Right cardiac atrium (tissue), 5 donors: ENCODE measurements around the gene PDC. TPM values are rescaled to one million over a fixed set of nuclear protein-coding genes. Genes with fewer than 3 reads are reported as not detected.
"Not testable (repeated sequence)": the region's sequence is repeated elsewhere in the genome, so short reads cannot be mapped to it uniquely, and the experiment has no call there.

Experiments
- ATAC-seq, 2 donors: fragments of 200-7000 bp; cut with Tn5 transposase; one replicate each; pipeline versions ENCODE4 v1.8.0 to v1.9.1; 2020; ENCODE audit warnings: moderate library complexity in 2 of 2, mild to moderate bottlenecking in 1 of 2
- DNase-seq, 3 donors: peaks; one replicate each; pipeline ENCODE4 v3.0.0-alpha.2; 2020
- H3K27ac ChIP-seq: one replicate; pipeline ENCODE4 v1.5.1; 2013; ENCODE audit warnings: mild to moderate bottlenecking, low read length, control low read depth, moderate library complexity
- H3K27me3 ChIP-seq: one replicate; pipeline ENCODE4 v1.6.1; 2013; ENCODE audit not compliant: control insufficient read depth, insufficient read depth
- H3K4me1 ChIP-seq: one replicate; pipeline ENCODE4 v1.6.1; 2013; ENCODE audit warnings: low read length; ENCODE audit not compliant: control insufficient read depth, insufficient read depth
- H3K4me3 ChIP-seq: one replicate; pipeline ENCODE4 v1.5.1; 2013; ENCODE audit warnings: low read length, control low read depth
- H3K9me3 ChIP-seq: one replicate; pipeline ENCODE4 v1.6.1; 2013; ENCODE audit warnings: low read length; ENCODE audit not compliant: control insufficient read depth
- WGBS: extraction: QIAGEN DNeasy Blood & Tissue Kit; methylation state at CpG from one replicate; pipeline ENCODE4 v1.1.7; 2013; 5-methylcytosine and 5-hydroxymethylcytosine counted together
- intact Hi-C, 4 donors: fragments of 100-400 bp; cut with DNase I; formaldehyde crosslinking; loops; one replicate each; pipeline versions ENCODE4 v1.11.0 to v1.14.0; 2022 to 2023
- polyA plus RNA-seq: library from polyadenylated mRNA; stranded (reverse); fragments of 200-250 nt; gene quantifications from one replicate; pipeline ENCODE4 v1.2.3, GENCODE V29; 2013
- total RNA-seq, 4 donors: library from RNA; stranded (reverse); fragmentation: NEBNext Ultra II Directional; extraction: Animal tissue kit (Norgen Biotek cat#: 25700); gene quantifications; one replicate each; pipeline ENCODE4 v1.2.1, GENCODE V29; 2021
- donor health status: healthy with polysubstance abuse.
- donor health status: DM: no; HTN: yes; CAD: no.
- donor health status: DM: no; HTN: no; CAD: no.
- donor health status: DM: no; HTN: yes; CAD: no; lungs with severe emphysema.
- donor health status: DM: yes; HTN: yes; CAD: no.

PDC gene
- total and polyA plus RNA-seq, 5 donors = not detected

GRCh38 chr1:186465491-186465890 lies 4.6 kb upstream of the PDC start:
- H3K27ac ChIP-seq, DNase-seq, intact Hi-C loops, H3K9me3 ChIP-seq, H3K4me1 ChIP-seq, H3K4me3 ChIP-seq, H3K27me3 ChIP-seq, ATAC-seq: not testable (repeated sequence)

GRCh38 chr1:186463926-186464325 lies 3.0 kb upstream of the PDC start:
- no peaks in the 10 kb centered on the region for H3K4me1 ChIP-seq
- DNase-seq = no peak
- intact Hi-C loops = no loop called here
- no peak overlapping the region for H3K27ac ChIP-seq
- no peaks in the 10 kb centered on the region for H3K9me3 ChIP-seq
- no peaks in the 10 kb centered on the region for H3K27me3 ChIP-seq
- 83% methylated on average over 3 of the region's 3 CpGs for WGBS
- no peak for ATAC-seq
- no peak overlapping the region for H3K4me3 ChIP-seq

GRCh38 chr1:186463511-186463910 lies 2.6 kb upstream of the PDC start:
- Histone ChIP-seq H3K27ac (no peak overlapping the region), H3K9me3 (no peaks in the 10 kb centered on the region), H3K4me1 (no peaks in the 10 kb centered on the region), H3K27me3 (no peaks in the 10 kb centered on the region), H3K4me3 (no peak overlapping the region)
- intact Hi-C loops = no loop called here
- WGBS = 69% methylated on average over 5 of the region's 5 CpGs
- DNase-seq (no peak), ATAC-seq (no peak)

- ATAC-seq, H3K9me3 ChIP-seq, H3K27me3 ChIP-seq, H3K4me3 ChIP-seq, DNase-seq, intact Hi-C loops, H3K27ac ChIP-seq, H3K4me1 ChIP-seq: not testable (repeated sequence)
- WGBS = 97% methylated on average over 14 of the region's 14 CpGs
Observed at GRCh38 chr1:186459161-186459560, 1.8 kb downstream of the PDC start.

DNA sequence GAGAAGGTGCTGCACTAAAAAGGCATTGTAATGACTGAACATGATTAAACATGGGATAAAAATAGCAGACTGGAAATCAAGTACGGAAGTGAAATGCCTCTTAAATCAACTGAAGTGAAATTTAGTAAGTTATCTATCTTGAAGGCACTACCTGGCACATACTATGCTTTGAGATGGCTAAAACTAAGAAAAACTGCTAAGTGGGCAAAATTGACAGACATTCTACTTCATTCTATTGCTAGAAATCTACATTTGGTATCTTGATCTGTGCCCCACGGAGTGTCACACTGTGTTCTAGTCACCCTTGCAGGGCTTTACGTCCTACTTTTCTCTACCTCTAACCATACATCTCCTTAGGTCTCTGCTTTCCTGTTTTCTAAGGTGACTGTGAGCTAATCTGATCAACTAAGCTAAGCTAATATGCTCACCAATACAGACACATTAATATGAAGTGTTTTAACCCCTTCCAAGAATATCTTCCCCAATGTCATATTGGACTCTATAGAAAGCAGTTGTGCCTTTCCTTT lies 4.1 kb downstream of the PDC start:
- Histone ChIP-seq H3K27me3 (no peaks in the 10 kb centered on the region), H3K4me1 (no peaks in the 10 kb centered on the region), H3K27ac (no peak overlapping the region), H3K4me3 (no peak overlapping the region), H3K9me3 (no peaks in the 10 kb centered on the region)
- intact Hi-C loops = no loop called here
- no peak for ATAC-seq
- no peak for DNase-seq
- WGBS = 54% methylated on average over 3 of the region's 3 CpGs

- Histone ChIP-seq H3K4me1 (no peaks in the 10 kb centered on the region), H3K9me3 (no peaks in the 10 kb centered on the region), H3K27me3 (no peaks in the 10 kb centered on the region), H3K27ac (no peak overlapping the region), H3K4me3 (no peak overlapping the region)
- 53% methylated on average over 3 of the region's 3 CpGs for WGBS
- no peak for DNase-seq
- no peak for ATAC-seq
- intact Hi-C loops = no loop called here
Observed at GRCh38 chr1:186454981-186455380, 5.9 kb downstream of the PDC start.

- DNase-seq (no peak), ATAC-seq (no peak)
- Histone ChIP-seq H3K27me3 (no peaks in the 10 kb centered on the region), H3K4me1 (no peaks in the 10 kb centered on the region), H3K27ac (no peak overlapping the region), H3K9me3 (no peaks in the 10 kb centered on the region), H3K4me3 (no peak overlapping the region)
- intact Hi-C loops = no loop called here
- 92% methylated on average over 4 of the region's 4 CpGs for WGBS
Observed at GRCh38 chr1:186446152-186446551, 14.8 kb downstream of the PDC start.

GRCh38 chr1:186443638-186444037 lies 17.3 kb downstream of the PDC start:
- Histone ChIP-seq H3K4me1 (no peaks in the 10 kb centered on the region), H3K4me3 (no peak overlapping the region), H3K9me3 (no peaks in the 10 kb centered on the region), H3K27ac (no peak overlapping the region), H3K27me3 (no peaks in the 10 kb centered on the region)
- 97% methylated on average over 2 of the region's 2 CpGs for WGBS
- DNase-seq (no peak), ATAC-seq (no peak)
- intact Hi-C loops = no loop called here

- Histone ChIP-seq H3K27ac (no peak overlapping the region), H3K27me3 (no peaks in the 10 kb centered on the region), H3K9me3 (no peaks in the 10 kb centered on the region), H3K4me3 (no peak overlapping the region), H3K4me1 (no peaks in the 10 kb centered on the region)
- intact Hi-C loops = no loop called here
- WGBS = 25% methylated on average over 1 of the region's 1 CpG
- DNase-seq = no peak
- no peak for ATAC-seq
Observed at GRCh38 chr1:186442651-186443375, 18.1 kb downstream of the PDC start.

- no peak for ATAC-seq
- WGBS = 52% methylated on average over 3 of the region's 3 CpGs
Observed at GRCh38 chr1:186440584-186440983, 20.3 kb downstream of the PDC start.

DNA sequence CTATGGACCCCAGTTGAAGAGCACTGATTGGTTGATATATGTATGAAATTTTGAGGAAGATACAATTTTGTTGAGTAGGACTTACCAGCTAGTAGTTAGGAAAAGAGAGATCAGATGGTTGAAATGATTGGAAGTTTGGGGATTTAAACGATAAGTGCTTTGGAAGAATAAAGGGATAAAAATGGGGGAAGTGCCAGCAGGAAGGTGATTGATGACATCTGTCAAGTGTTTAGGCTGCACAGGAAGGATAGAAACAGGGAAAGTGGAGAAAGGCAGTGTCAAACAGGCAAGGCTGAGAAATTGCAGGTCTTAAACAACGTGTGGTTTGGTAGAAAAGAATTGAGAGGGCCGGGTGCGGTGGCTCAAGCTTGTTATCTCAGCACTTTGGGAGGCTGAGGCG lies 22.3 kb downstream of the PDC start:
- intact Hi-C loops = no loop called here
- ATAC-seq (no peak), DNase-seq (no peak)
- H3K4me3 ChIP-seq = no peak overlapping the region
- no peaks in the 10 kb centered on the region for H3K27me3 ChIP-seq
- no peaks in the 10 kb centered on the region for H3K9me3 ChIP-seq
- no peaks in the 10 kb centered on the region for H3K4me1 ChIP-seq
- no peak overlapping the region for H3K27ac ChIP-seq
- WGBS = 60% methylated on average over 5 of the region's 5 CpGs

More at GRCh38 chr1:186440584-186440983, 20.3 kb downstream of the PDC start:
- Histone ChIP-seq H3K9me3 (no peaks in the 10 kb centered on the region), H3K27me3 (no peaks in the 10 kb centered on the region), H3K4me3 (no peak overlapping the region), H3K27ac (no peak overlapping the region), H3K4me1 (no peaks in the 10 kb centered on the region)
- DNase-seq = no peak
- intact Hi-C loops = no loop called here

- intact Hi-C loops = no loop called here
Observed at GRCh38 chr1:186435336-186435735, 25.6 kb downstream of the PDC start.

More at GRCh38 chr1:186435336-186435735, 25.6 kb downstream of the PDC start:
- WGBS = 91% methylated on average over 1 of the region's 1 CpG
- ATAC-seq = no peak
- Histone ChIP-seq H3K27ac (no peak overlapping the region), H3K9me3 (no peaks in the 10 kb centered on the region), H3K27me3 (no peaks in the 10 kb centered on the region), H3K4me3 (no peak overlapping the region), H3K4me1 (no peaks in the 10 kb centered on the region)
- DNase-seq = no peak
